A549 (cell line): ENCODE results near the gene ZIC1.

Experiments used
- CEBPB ChIP-seq, 2 experiments: fragments of >200 bp in 1 of 2; sonication (Bioruptor Twin) in 1 of 2; formaldehyde crosslinking in 1 of 2; IDR thresholded peaks; 2 replicates each; pipeline ENCODE4 v1.6.1; 2012 to 2016
- CTCF ChIP-seq: fragments of >200 bp; sonication (Bioruptor Twin); formaldehyde crosslinking; IDR thresholded peaks from 3 replicates; pipeline ENCODE4 v1.5.1; 2016
- ELK1 ChIP-seq: fragments of 150-350 bp; IDR thresholded peaks from 2 replicates; pipeline ENCODE4 v1.6.1; 2014; ENCODE audit warnings: low read depth, mild to moderate bottlenecking, low read length
- MYC ChIP-seq: IDR thresholded peaks from 2 replicates; pipeline ENCODE4 v1.6.1; 2012; ENCODE audit warnings: mild to moderate bottlenecking, inconsistent platforms, low read length, improper control_type of control experiment, borderline replicate concordance
- POLR2AphosphoS2 ChIP-seq: conservative IDR thresholded peaks from 2 replicates; pipeline ENCODE4 v1.6.1; 2012; ENCODE audit warnings: low read length, improper control_type of control experiment, inconsistent platforms
- RAD21 ChIP-seq, 2 experiments: fragments of >200 bp in 1 of 2; sonication (Bioruptor Twin) in 1 of 2; formaldehyde crosslinking in 1 of 2; IDR thresholded peaks in 1 of 2; conservative IDR thresholded peaks in 1 of 2; 2 replicates in 1 of 2; 3 replicates in 1 of 2; pipeline ENCODE4 v1.6.1; 2012 to 2018; ENCODE audit warnings: inconsistent platforms in 1 of 2

GRCh38 chr3:147449669-147450068 lies 40.5 kb downstream of the ZIC1 start:
- TF ChIP-seq RAD21 (conservative IDR thresholded peaks at IDR 0.05 in 1 of 2, IDR thresholded peaks at IDR 0.05 in 1 of 2) (no peak), POLR2AphosphoS2 (no peak), ELK1 (no peak), CTCF (no peak), CEBPB (IDR thresholded peaks at IDR 0.05) (no peak), MYC (no peak)
